Measurements from ENCODE around the gene SOCS3.

DNA sequence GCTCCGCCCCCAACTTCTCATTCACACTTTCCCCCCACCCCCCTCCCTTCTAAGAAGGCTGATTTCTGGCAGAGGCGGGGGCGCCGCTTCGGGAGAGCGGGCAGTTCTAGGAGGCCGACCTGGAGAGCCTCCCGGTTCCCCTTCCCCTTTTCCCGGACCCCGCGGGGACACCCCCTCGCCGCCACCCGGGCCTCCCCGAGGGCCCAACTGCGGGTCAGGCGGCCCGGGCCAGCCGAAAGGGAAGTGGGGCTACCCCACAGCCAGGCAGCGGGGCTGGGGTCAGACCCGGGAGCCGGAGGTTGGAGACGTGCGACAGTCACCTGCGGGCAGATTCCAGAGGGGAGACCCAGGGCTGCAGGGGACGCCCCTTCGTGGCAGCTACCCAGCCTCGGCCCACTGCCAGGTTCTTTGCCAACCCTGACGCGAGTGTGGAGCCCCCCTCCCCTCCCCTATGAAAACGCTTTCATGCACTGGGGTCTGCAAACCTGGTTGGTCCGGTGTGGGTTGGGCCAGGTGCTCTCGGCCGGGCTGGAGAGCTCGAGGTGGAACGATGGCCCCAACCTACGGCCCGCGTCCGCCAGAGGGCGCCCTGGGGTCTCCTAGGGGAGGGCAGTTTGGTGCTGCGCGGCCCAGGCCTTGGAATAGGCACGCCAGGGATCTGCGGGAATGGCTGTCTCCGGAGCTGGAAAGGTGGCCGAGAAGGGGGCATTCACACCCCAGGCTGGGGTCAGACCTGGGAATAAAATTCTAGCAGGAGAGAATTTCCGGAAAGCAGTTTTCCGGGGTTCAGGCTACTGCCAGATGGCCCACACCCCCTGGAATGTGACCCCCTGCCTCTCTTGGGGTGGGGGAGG lies 721 bp upstream of the SOCS3 start:
- TF ChIP-seq, protein P1, sequence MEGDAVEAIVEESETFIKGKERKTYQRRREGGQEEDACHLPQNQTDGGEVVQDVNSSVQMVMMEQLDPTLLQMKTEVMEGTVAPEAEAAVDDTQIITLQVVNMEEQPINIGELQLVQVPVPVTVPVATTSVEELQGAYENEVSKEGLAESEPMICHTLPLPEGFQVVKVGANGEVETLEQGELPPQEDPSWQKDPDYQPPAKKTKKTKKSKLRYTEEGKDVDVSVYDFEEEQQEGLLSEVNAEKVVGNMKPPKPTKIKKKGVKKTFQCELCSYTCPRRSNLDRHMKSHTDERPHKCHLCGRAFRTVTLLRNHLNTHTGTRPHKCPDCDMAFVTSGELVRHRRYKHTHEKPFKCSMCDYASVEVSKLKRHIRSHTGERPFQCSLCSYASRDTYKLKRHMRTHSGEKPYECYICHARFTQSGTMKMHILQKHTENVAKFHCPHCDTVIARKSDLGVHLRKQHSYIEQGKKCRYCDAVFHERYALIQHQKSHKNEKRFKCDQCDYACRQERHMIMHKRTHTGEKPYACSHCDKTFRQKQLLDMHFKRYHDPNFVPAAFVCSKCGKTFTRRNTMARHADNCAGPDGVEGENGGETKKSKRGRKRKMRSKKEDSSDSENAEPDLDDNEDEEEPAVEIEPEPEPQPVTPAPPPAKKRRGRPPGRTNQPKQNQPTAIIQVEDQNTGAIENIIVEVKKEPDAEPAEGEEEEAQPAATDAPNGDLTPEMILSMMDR (IDR thresholded peaks at IDR 0.05) = peak in 1 of 3 donors; percentile 91
- no peak for TF ChIP-seq POLR2A (IDR thresholded peaks at IDR 0.05)

All from lower leg skin (tissue), 3 donors.